T follicular helper cell (primary cell): ENCODE data around the gene SNX5.

Experiments used
- DNase-seq: peaks from one replicate; pipeline ENCODE4 v3.0.0-alpha.2; 2020; ENCODE audit warnings: low read depth
- total RNA-seq, 2 experiments: gene quantifications; one replicate each; lab custom pipeline; 2026; lab: John Stamatoyannopoulos, UW

SNX5 gene
- 90.3 to 198 reads per million in 2 experiments for total RNA-seq

DNA sequence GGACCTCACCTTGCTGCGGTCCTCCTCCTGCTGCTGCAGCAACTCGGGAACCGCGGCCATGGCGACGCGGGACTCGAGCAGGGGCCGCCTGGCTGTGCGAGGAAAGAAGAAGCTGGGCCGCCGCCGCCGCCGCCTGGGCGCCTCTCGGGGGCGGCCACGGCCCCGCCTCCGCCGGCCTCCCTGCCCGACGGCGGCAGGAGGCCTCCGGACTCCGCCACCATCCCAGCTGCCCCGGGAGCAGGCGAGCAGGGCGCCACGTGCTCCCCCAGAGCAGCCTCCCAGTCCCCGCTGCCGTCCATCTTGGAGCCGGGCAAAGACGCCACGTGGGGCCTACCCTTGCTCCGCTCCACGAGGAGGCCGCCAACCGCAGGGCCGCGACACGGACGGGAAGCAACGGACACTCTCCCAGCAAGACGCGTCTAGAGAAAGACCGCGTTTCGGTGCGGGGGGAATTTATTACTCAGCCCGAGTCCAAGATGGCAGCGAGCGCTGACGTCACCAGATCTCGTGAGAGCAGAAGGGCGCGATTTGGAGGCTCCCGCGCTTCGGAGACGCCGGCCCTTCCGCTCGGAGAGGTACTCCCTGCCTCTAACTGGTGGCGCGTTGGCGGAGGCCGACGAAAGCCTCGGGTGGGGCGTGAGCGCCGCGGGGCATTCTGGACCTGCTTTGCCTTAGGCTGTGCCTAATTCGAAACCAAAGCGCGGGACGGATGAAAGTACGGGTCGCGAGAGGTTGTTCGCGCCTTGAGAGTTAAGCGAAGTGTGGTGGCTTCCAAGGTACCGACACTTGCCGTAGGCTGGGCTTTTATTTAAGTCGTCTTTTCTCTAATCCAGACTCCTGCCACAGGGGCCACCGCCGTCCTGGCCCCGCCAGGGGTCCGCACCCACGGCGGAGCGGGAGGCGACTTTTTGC is at the start of gene SNX5, which contains the start of gene MGME1:
Gene SNX5 (minus strand): TSS at position 429 of the 912 bp plus-strand sequence. CDS start 369 bp downstream, at position 60.
Gene MGME1 (plus strand): TSS at position 653 of the 912 bp plus-strand sequence. CDS start 842 bp downstream, outside the sequence.
- DNase-seq, result peak; percentile 98

DNA sequence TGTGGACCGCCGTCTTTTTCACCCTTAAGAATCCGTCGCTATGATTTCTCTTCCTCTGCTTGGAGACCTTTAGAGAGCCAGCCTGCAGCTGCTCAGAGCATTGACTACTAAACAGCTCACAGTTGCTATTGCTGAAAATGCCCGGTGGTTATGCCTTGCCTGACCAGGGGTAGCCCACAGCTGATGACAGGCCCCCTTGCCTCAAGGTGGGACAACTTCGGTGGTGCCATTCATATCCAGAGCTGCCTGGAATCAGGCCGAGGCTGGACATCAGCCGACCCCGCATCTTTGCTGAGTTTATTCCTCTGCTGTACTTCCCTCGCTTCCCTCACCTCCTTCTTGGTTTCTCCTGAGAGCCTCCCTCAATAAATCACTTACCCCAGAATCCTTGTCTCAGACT is 49.5 kb upstream of the SNX5 start:
- no peak for DNase-seq

GRCh38 chr20:18016772-18017171 is 48.2 kb upstream of the SNX5 start:
- no peak for DNase-seq

DNA sequence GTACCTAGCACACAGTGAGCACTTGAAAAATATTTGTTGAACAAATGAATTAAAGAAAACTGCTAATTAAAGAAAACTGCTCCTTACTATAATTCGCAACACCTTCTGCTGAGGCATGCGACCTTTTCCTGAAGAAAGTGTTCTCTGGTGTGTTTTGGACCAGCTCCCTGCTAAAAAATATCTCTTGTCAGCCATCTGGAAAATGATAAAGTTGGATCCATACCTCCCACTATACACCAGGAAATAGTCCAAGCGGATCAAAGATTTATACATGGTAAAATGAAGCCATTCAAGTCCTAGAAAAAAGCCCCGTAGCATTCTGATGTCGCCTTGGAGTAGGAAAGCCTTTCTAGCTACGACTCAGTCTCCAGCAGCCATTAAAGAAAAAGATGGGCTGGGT is 45.8 kb upstream of the SNX5 start:
- DNase-seq, result no peak

DNA sequence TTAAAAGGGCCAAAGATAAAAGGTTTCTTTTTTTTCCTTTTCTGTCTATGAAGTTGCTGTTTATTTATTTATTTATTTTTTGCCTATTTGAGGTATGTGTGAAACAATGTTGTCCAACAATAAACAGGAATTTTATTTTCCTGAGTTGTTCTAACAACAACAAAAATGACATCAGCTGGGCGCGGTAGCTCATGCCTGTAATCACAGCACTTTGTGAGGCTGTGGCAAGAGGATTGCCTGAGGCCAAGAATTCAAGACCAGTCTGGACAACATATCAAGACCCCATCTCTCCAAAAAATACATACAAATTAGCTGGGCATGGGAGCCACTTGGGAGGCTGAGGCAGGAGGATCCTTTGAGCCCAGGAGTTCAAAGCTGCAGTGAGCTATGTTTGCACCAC is 44.3 kb upstream of the SNX5 start:
- no peak for DNase-seq

GRCh38 chr20:18011951-18012645 is 43.5 kb upstream of the SNX5 start:
- DNase-seq, result no peak

DNA sequence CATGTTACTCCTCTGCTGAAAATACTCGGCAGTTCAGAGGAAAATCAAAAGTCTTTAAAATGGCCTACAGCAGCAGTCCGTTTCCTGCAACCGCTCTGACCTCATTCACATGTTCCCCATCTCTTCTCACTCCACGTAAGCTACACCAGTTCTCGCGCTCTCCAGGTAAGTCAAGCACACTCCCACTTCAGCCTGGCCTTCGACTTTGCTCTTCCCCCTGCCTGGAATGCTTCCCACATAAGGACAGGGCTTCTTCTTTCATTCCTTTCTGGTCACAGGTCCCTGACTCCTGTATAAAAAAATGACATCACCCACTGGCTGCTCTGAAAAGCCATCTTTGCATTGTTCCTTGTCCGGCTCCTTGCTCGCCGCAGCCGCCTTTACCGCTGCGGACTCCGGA is 42.9 kb upstream of the SNX5 start:
- DNase-seq, result no peak

GRCh38 chr20:18009116-18009515 is 40.5 kb upstream of the SNX5 start:
- DNase-seq, result no peak

DNA sequence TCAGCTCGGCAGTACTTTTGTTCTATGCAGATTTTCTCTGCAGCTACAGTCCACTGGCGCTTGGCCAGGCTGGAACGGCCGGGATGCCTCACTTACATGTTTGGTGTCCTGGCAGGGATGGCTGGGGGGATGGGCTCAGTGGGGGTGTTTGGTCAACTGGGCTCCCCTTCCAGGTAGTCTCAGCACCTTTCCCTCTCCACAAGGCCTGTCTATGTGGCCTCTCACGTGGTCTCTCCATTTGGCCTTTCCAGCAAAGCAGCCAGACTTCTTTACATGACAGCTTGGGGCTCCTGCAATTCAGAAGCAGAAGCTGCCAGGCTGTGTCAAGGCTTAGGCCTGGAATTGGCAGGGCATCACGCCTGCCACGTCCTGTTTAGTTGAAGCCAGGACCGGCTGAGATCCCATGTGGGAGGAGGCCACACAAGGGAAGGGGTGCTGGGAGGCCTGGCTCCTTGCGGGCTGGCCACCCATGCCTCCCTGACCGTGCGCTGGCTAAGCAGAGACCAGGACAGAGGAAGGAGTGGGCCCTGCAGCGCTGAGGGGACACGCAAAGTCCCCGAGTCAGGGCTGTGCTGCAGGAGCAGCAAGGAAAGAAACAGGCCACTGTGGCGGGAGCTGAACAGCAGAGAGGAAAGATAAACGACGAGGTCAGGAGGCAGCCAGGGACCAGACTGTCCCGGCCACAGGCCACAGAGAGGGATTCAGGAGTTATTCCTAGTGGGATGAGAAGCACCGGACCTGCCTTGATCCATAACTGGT is 39.1 kb upstream of the SNX5 start:
- no peak for DNase-seq

- no peak for DNase-seq
Measured at GRCh38 chr20:18006684-18007083, 38.1 kb upstream of the SNX5 start.

GRCh38 chr20:18005990-18006364 is 37.4 kb upstream of the SNX5 start:
- DNase-seq, result no peak

DNA sequence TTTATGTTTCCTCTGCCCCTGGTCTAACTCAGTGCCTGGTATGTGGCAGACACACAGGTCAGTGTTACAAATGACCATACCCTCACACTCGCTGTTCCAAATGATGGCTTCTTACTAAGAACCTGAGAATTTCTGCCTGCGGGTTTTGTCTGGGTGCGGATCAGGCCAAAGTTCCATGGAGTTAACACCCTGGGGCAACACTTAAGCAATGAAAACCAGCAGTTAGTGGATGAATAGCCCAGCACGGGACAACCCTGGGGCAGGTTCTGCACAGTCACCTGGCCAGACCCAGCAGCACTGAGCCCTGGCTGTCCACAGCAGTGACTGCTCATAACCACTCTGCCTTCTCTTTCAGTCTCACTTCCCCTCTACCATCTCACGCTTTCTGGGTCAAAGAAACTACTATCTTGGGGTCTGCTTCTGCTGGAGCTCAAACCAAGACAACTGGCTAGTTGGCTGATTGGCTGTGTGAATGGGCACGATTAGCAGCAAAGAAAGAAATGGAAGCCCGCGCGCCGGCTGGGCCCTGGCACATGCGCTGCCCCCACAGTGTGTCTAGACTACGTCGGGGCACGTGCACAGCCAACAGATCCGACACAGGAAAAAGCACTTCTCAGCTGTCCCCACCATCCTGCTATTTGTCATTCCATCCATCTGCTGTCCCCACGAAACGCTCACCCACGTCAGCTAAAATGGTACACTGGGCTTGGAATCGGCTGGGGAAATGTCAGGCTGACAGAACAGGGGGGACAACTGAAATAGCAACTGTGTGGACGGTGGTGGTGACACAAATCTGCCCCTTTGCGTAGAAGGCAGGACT is 36.8 kb upstream of the SNX5 start:
- no peak for DNase-seq

- no peak for DNase-seq
Measured at GRCh38 chr20:18004384-18005031, 35.9 kb upstream of the SNX5 start.

DNA sequence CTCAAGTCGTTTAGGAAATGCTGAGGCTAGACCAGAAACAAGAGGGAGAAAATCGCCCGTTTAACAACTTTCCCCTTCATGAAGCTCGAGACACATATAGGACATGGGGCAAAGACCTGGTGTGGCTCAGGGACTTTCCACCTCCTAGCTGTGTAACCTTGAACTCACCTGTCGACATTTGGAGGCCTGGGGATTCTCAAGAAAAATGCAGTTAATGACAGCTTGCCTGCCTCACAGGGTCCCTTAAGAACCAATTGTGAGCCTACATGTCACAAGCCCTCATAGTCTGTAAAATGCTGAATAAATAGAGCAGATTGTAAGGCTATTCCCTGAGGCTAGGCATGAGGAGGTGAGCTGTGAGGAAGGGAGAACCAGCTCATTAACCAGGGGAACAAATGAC is 35.3 kb upstream of the SNX5 start:
- no peak for DNase-seq

DNA sequence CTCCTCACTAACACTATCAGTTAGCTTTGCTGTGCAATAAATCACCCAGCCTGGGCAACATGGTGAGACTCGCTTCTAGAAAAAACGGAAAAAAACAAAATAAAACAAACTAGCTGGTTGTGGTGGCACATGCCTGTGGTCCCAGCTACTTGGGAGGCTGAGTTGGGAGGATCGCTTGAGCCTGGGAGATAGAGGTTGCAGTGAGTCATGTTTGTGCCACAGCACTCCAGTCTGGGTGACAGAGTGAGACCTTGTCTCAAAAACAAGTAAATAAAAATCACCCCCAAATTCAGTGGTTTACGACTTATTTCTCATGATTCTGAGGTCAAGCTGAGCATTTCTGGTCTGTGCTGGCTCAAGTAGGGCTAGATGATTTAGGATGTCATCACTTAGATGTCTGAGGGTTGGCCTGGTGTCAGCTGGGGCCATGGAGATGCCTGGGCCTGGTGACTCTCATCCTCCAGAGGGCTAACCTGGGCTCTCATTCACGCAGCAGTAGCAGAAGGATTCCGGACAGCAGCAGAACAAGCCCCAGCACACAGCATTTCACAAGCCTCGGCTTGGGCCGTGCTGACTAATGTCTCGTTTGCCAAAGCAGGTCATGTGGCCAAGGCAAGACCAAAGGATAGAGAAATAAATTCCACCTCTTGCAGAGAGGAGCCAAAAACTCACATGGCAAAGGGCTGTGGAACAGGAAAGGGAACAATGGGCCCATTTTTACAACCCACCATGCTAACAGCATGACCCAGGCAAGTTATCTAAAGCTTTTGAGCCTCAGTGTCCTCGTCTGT is 32.7 kb upstream of the SNX5 start:
- no peak for DNase-seq

DNA sequence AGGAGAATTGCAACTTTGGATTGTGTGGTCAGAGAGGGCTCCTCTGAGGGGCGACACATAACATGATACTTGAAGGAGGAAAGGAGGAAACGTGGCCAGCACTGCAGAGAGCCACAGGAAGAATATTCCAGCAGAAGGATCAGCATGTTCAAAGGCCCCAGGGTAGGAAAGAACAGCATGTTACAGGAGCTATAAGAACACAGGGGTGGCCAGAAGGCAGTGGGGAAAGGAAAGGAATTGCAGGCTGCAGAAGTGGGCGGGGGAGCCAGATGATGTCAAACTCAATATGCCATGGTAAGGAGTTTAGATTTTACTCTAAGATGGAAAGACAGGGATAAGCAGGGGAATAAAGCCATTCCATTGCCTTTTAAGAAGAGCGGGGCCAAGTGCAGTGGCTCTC is 31.0 kb upstream of the SNX5 start:
- DNase-seq, result no peak

GRCh38 chr20:17998446-17998845 is 29.9 kb upstream of the SNX5 start:
- DNase-seq, result no peak

DNA sequence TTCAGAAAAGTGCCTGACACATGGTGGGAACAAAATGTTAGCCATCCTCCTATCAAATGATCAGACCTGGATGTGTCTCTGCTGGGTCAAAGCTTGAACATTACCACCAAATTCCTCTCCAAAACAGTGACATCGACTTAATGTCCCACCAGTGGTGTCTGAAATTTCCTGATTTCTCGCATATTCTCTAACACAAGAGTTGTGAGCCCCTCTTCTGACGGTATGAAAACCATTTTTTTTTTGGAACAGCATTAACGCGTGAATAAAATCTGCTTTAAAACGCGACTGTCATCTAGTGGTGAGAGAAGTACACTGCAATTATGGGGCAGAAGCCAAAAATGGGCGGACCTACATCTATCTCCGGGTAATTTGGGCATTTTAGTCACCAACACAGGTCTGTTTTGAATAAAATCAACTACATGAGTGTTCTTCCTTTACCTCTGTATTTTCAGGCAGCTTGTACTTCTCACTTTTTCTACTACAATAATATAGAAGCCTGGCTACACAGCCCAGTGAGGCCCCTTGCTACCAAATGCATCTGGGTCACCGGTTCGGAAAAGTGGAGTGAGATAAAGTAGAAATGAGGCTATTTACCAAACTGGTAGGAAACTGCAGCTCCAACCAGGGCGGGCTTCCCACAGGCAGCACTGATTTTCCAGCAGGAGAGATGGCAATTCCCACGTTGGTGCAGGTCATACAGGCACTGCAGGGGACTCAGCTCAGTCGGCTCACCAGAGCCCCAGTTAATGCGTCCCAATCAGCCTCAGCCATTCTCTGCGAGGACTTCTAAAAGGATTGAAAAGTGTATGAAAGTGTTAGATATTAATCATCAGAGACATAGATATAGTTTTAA is 27.6 kb upstream of the SNX5 start:
- peak; percentile 20 for DNase-seq

DNA sequence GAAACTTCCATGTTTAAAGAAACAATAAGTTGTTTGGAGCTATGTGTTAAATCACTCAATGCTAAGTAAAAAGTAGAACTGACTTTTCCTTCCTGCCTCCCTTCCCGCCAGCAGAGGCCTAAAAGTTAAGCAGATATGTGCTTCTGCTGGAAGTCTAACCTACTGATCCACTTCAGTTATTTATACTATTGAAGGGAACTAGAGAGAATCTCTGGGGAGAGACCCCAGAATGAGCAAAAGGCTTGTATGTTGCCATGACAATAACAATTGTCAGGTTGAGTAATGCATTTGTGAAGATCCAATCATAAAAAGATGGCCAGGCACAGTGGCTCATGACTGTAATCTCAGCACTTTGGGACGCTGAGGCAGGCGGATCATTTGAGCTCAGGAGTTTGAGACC is 25.0 kb upstream of the SNX5 start:
- no peak for DNase-seq
